HG02852 (cell line): ENCODE results near the gene POU6F2.
"Not testable (repeated sequence)": the region's sequence is repeated elsewhere in the genome, so short reads cannot be mapped to it uniquely, and the experiment has no call there.

Source experiments
- ATAC-seq: cut with Tn5 transposase; IDR thresholded peaks from one replicate; pipeline ENCODE4 v1.9.1; 2021; ENCODE audit warnings: mild to moderate bottlenecking, moderate library complexity; ENCODE audit not compliant: unreplicated experiment

The POU6F2 gene

DNA sequence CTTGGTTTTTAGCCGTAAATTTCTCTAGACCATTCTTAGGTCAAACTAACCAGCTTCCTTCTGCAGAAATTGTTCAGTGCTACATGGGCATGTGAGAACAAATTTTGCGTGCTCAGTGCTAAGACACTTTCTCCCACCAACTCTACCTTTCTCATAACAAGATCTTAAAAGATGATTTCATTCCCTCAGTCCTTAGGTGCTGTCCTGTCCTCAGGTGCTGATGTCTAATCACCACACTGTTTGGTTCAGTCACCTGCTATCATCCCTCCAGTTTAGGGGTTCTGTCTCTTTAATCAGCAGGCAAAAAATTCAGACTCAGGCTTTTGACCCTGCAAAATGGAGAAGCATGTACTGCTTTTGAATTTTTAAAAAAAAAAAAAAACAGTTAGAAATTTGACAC, 361.0 kb downstream of the POU6F2 start:
- no peak for ATAC-seq

GRCh38 chr7:39339591-39339990, 361.9 kb downstream of the POU6F2 start:
- no peak for ATAC-seq

DNA sequence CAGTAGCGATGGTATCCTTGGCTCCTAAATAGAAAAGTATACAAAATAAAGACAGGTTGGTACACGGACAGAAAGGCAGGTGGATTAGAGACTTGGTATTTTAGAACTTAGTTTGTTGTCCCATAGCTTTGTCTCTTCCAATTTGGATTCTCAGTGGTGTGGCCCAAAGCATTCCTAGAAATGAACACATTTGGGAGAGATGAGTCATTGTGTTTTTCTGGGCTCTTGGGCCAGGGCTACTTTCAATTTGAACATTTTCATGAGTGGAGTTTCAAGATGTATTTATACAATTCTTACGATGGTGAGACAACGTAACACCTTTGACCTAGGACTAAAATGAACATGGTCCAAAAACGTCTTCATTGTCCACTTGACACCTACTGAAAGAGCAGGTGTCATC, 363.4 kb downstream of the POU6F2 start:
- no peak for ATAC-seq

- no peak for ATAC-seq
Measured at GRCh38 chr7:39342763-39343162, 365.1 kb downstream of the POU6F2 start.

DNA sequence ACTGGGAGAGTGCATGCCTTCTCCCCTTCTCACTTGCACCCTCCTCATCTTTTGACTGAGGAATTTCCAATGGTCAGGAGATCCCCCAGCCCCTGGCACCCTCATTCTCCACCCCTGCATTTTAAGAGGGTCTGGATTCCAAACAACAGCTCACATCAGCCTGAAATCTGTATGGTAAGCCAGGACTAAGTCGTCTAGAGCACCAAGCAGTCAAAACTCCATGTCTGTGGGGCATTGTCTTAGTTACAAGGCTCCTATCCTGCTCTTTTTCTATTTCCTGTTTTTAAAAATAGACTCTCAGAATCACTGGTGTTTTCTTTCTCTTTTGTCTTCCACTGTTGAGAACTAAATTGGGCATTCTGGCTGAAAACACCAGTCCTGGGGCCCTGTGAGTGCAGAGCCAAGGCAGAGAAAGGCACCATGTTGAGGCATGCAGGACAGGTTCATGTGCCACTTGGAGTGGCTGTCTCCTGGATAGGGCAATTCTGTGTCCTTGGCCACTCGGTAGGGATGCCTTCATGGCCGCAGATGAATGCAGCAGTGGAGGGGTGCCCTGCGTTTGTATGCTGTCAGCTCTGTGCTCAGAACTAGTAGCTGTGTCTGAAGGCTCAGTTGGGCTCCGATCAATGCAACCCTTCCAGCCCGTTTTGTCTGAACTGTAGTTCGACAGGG, 371.9 kb downstream of the POU6F2 start:
- ATAC-seq = no peak

- no peak for ATAC-seq
Measured at GRCh38 chr7:39353615-39354376, 376.1 kb downstream of the POU6F2 start.

GRCh38 chr7:39355664-39356063, 378.0 kb downstream of the POU6F2 start:
- ATAC-seq = no peak

- ATAC-seq = no peak
Measured at GRCh38 chr7:39356172-39356925, 378.6 kb downstream of the POU6F2 start.

GRCh38 chr7:39357648-39358047, 379.9 kb downstream of the POU6F2 start:
- no peak for ATAC-seq

GRCh38 chr7:39360038-39360437, 382.3 kb downstream of the POU6F2 start:
- ATAC-seq = no peak

- no peak for ATAC-seq
Measured at GRCh38 chr7:39360766-39361165, 383.1 kb downstream of the POU6F2 start.

GRCh38 chr7:39365751-39366295, 388.1 kb downstream of the POU6F2 start:
- no peak for ATAC-seq

- ATAC-seq = no peak
Measured at GRCh38 chr7:39367451-39367850, 389.7 kb downstream of the POU6F2 start.

DNA sequence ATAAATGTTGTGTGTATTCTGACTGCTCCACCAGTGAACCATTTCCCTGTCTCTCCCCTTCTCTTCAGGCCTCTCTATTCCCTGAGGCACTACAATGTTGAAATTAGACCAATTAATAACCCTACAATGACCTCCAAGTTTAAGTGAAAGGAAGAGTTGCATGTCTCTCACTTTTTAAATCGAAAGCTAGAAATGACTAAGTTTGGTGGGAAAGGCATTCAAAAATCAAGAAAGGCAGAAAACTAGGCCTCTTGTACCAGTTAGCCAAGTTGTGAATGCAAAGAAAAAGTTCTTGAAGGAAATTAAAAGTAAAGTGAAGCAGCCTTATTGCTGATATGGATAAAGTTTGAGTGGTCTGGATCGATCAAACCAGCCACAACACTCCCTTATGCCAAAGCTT, 390.2 kb downstream of the POU6F2 start:
- no peak for ATAC-seq

GRCh38 chr7:39372383-39372782, 394.7 kb downstream of the POU6F2 start:
- ATAC-seq = no peak

GRCh38 chr7:39374436-39375040, 396.8 kb downstream of the POU6F2 start:
- ATAC-seq = no peak

DNA sequence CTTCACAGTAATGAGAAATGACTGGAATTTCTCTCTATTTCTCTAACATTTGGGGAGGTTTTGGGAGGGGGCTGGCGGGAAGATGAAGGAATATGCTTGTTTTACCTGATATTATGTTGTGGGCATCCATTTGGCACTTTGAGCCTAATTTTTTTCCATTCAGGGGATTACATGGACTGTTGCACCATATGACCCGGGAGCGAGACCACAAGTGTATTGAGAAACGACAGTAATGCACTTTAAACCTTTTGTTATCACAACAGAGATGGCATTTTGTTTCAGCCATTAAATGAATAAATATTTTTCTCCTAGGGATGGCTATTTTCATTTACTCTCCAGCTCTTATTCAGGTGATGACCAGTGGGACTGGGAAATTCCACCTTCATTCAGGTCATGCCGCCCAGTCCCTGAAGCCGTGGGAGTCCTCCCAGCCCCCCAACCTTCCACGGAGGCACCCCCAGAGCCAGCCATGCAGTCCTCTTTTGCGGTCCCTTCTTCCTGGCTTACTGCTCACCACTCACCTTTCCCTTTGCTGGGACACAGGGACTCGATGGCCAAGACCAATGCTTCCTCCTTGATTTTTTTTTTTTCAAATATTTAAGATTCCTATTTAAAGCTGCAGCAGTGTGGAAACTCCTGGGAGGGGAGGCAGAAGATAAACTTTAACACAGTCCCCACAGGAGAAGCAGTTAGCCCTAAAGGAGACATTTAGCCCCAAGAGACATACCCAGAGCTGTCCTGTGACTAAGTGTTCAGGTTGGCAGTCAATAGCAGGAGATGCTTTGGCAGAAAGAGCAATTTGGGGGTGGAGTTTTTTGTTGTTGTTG, 397.6 kb downstream of the POU6F2 start:
- ATAC-seq = no peak

- no peak for ATAC-seq
Measured at GRCh38 chr7:39375874-39376190, 398.1 kb downstream of the POU6F2 start.

DNA sequence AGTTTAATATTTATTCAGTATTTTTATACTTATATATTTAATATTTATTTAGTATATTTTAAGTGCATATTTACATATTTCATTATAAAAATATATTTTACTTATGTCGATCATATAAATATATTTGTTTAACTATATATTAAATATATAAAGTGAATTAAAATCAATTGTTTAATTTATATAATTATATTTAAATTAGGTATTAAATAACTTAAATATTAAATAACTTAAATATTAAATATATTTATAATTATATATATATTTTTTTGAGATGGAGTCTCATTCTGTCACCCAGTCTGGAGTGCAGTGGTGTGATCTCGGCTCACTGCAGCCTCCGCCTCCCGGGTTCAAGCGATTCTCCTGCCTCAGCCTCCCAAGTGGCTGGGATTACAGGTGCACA, 399.2 kb downstream of the POU6F2 start:
- ATAC-seq = not testable (repeated sequence)

DNA sequence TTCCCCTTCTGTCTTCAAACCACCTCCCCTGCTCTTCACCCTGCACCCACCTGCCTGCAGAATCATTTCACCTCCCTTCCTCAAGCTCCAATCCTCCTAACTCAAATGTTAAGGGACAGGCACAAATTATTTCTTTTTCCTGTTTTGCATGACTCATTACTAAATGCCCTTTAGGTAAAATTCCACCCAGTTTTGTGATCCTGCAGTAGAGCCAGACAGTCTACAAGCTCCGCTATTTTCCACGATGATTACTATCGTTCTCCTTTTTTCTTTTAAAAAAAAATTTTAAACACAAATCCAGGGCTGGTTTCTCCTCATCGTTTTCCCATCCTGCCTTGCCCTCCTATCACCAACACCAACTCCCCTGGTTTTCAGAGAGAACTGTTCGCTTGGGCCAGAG, 401.7 kb downstream of the POU6F2 start:
- no peak for ATAC-seq
